SH-SY5Y (cell line): ENCODE measurements around the gene CES3.

ENCODE experiments used
- GATA2 ChIP-seq: IDR thresholded peaks from 2 replicates; pipeline ENCODE4 v1.6.1; 2011; ENCODE audit warnings: mild to moderate bottlenecking, low read depth, low read length
- GATA3 ChIP-seq: IDR thresholded peaks from 2 replicates; pipeline ENCODE4 v1.6.1; 2011; ENCODE audit warnings: low read depth, mild to moderate bottlenecking, low read length, moderate library complexity

DNA sequence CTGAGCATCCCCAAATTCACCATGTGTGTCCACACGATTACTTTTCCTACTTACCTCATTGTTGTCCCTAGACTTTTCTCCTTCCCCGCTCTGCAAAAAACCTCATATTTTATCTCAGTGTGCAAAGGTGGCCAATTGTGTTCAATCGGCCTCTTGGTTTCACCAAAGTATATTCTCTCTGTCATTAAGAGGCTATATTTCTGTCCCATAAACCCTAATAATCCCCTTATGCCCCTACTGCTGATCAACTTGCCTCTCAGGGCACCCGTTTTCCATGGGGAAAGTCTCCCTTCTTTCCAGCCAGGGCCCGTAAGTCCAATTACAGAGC, 14.1 kb upstream of the CES3 start:
- TF ChIP-seq GATA2: no peak
- no peak for TF ChIP-seq GATA3
